Measurements from ENCODE around the gene RARB. TPM values are rescaled to one million over a fixed set of nuclear protein-coding genes. Genes with fewer than 3 reads are reported as not detected.
A peak's percentile ranks its signal among the peaks of the same experiment; 100 is the strongest.

The RARB gene
- total and polyA plus RNA-seq, 9 donors = 12.0 to 23.2 (median 16.1) TPM

GRCh38 chr3:25495304-25495703 is 67.2 kb downstream of the RARB start:
- H3K27me3 ChIP-seq (ENCODE audit: control insufficient read depth, insufficient read depth, low read length) = no peaks in the 10 kb centered on the region
- no CpG with 5 or more reads among the region's 1 CpG for WGBS (ENCODE audit: insufficient coverage)
- no peaks in the 10 kb centered on the region for H3K36me3 ChIP-seq (ENCODE audit: control insufficient read depth, insufficient read depth, low read length)
- no peak overlapping the region for H3K4me3 ChIP-seq (ENCODE audit: low read length)
- no peak overlapping the region for H3K27ac ChIP-seq (ENCODE audit: low read length)
- no peak for DNase-seq
- H3K4me1 ChIP-seq (ENCODE audit: control insufficient read depth, insufficient read depth, low read length) = no peaks in the 10 kb centered on the region
- peaks cover 7% of the 10 kb centered on the region for H3K9me3 ChIP-seq (replicated peaks; ENCODE audit: control insufficient read depth, low read depth, low read length)

- Histone ChIP-seq H3K4me1 (ENCODE audit: control insufficient read depth, insufficient read depth, low read length) (no peaks in the 10 kb centered on the region), H3K4me3 (ENCODE audit: low read length) (no peak overlapping the region), H3K36me3 (ENCODE audit: control insufficient read depth, insufficient read depth, low read length) (no peaks in the 10 kb centered on the region), H3K9me3 (replicated peaks; ENCODE audit: control insufficient read depth, low read depth, low read length) (peaks cover 7% of the 10 kb centered on the region), H3K27me3 (ENCODE audit: control insufficient read depth, insufficient read depth, low read length) (no peaks in the 10 kb centered on the region), H3K27ac (ENCODE audit: low read length) (no peak overlapping the region)
- DNase-seq = no peak
- WGBS (ENCODE audit: insufficient coverage) = 90% methylated on average over 2 of the region's 5 CpGs
These were observed 67.7 kb downstream of the RARB start for GRCh38 chr3:25495726-25496253.

- Histone ChIP-seq H3K27me3 (ENCODE audit: control insufficient read depth, insufficient read depth, low read length) (no peaks in the 10 kb centered on the region), H3K27ac (ENCODE audit: low read length) (no peak overlapping the region)
These were observed 69.0 kb downstream of the RARB start for GRCh38 chr3:25497096-25497495.

GRCh38 chr3:25500706-25501210 is 72.7 kb downstream of the RARB start:
- 70% methylated on average over 2 of the region's 5 CpGs for WGBS (ENCODE audit: insufficient coverage)

More at GRCh38 chr3:25497096-25497495, 69.0 kb downstream of the RARB start:
- no peak for DNase-seq
- H3K4me3 ChIP-seq (ENCODE audit: low read length) = no peak overlapping the region
- peaks cover 5% of the 10 kb centered on the region for H3K36me3 ChIP-seq (ENCODE audit: control insufficient read depth, insufficient read depth, low read length)
- no peaks in the 10 kb centered on the region for H3K4me1 ChIP-seq (ENCODE audit: control insufficient read depth, insufficient read depth, low read length)
- peaks cover 7% of the 10 kb centered on the region for H3K9me3 ChIP-seq (replicated peaks; ENCODE audit: control insufficient read depth, low read depth, low read length)
- WGBS (ENCODE audit: insufficient coverage) = 98% methylated on average over 6 of the region's 10 CpGs

GRCh38 chr3:25502233-25502632 is 74.2 kb downstream of the RARB start:
- 100% methylated on average over 1 of the region's 1 CpG for WGBS (ENCODE audit: insufficient coverage)
- H3K4me1 ChIP-seq (ENCODE audit: control insufficient read depth, insufficient read depth, low read length) = peaks cover 5% of the 10 kb centered on the region
- no peak for DNase-seq
- H3K9me3 ChIP-seq (replicated peaks; ENCODE audit: control insufficient read depth, low read depth, low read length) = no peaks in the 10 kb centered on the region
- H3K27me3 ChIP-seq (ENCODE audit: control insufficient read depth, insufficient read depth, low read length) = no peaks in the 10 kb centered on the region
- no peak overlapping the region for H3K27ac ChIP-seq (ENCODE audit: low read length)
- H3K36me3 ChIP-seq (ENCODE audit: control insufficient read depth, insufficient read depth, low read length) = peaks cover 11% of the 10 kb centered on the region
- H3K4me3 ChIP-seq (ENCODE audit: low read length) = no peak overlapping the region

More at GRCh38 chr3:25500706-25501210, 72.7 kb downstream of the RARB start:
- Histone ChIP-seq H3K36me3 (ENCODE audit: control insufficient read depth, insufficient read depth, low read length) (peaks cover 11% of the 10 kb centered on the region), H3K4me3 (ENCODE audit: low read length) (no peak overlapping the region), H3K27me3 (ENCODE audit: control insufficient read depth, insufficient read depth, low read length) (no peaks in the 10 kb centered on the region), H3K4me1 (ENCODE audit: control insufficient read depth, insufficient read depth, low read length) (peaks cover 5% of the 10 kb centered on the region), H3K9me3 (replicated peaks; ENCODE audit: control insufficient read depth, low read depth, low read length) (no peaks in the 10 kb centered on the region), H3K27ac (ENCODE audit: low read length) (no peak overlapping the region)
- peak; percentile 72 for DNase-seq

- DNase-seq = no peak
- Histone ChIP-seq H3K27ac (ENCODE audit: low read length) (no peak overlapping the region), H3K27me3 (ENCODE audit: control insufficient read depth, insufficient read depth, low read length) (no peaks in the 10 kb centered on the region), H3K9me3 (replicated peaks; ENCODE audit: control insufficient read depth, low read depth, low read length) (no peaks in the 10 kb centered on the region), H3K36me3 (ENCODE audit: control insufficient read depth, insufficient read depth, low read length) (peaks cover 11% of the 10 kb centered on the region), H3K4me3 (ENCODE audit: low read length) (no peak overlapping the region), H3K4me1 (ENCODE audit: control insufficient read depth, insufficient read depth, low read length) (peaks cover 12% of the 10 kb centered on the region)
- WGBS (ENCODE audit: insufficient coverage) = 100% methylated on average over 1 of the region's 4 CpGs
These were observed 75.8 kb downstream of the RARB start for GRCh38 chr3:25503898-25504301.

- H3K4me3 ChIP-seq (ENCODE audit: low read length) = no peak overlapping the region
- H3K4me1 ChIP-seq (ENCODE audit: control insufficient read depth, insufficient read depth, low read length) = peaks cover 21% of the 10 kb centered on the region
- H3K9me3 ChIP-seq (replicated peaks; ENCODE audit: control insufficient read depth, low read depth, low read length) = no peaks in the 10 kb centered on the region
- H3K27ac ChIP-seq (ENCODE audit: low read length) = no peak overlapping the region
- peaks cover 11% of the 10 kb centered on the region for H3K36me3 ChIP-seq (ENCODE audit: control insufficient read depth, insufficient read depth, low read length)
- no peaks in the 10 kb centered on the region for H3K27me3 ChIP-seq (ENCODE audit: control insufficient read depth, insufficient read depth, low read length)
- DNase-seq = no peak
- 80% methylated on average over 4 of the region's 4 CpGs for WGBS (ENCODE audit: insufficient coverage)
These were observed 77.5 kb downstream of the RARB start for GRCh38 chr3:25505581-25505980.

- Histone ChIP-seq H3K4me3 (ENCODE audit: low read length) (no peak overlapping the region), H3K27me3 (ENCODE audit: control insufficient read depth, insufficient read depth, low read length) (no peaks in the 10 kb centered on the region), H3K27ac (ENCODE audit: low read length) (no peak overlapping the region), H3K36me3 (ENCODE audit: control insufficient read depth, insufficient read depth, low read length) (peaks cover 2% of the 10 kb centered on the region), H3K4me1 (ENCODE audit: control insufficient read depth, insufficient read depth, low read length) (peaks cover 24% of the 10 kb centered on the region), H3K9me3 (replicated peaks; ENCODE audit: control insufficient read depth, low read depth, low read length) (no peaks in the 10 kb centered on the region)
- no CpG with 5 or more reads among the region's 1 CpG for WGBS (ENCODE audit: insufficient coverage)
- DNase-seq = no peak
These were observed 79.7 kb downstream of the RARB start for GRCh38 chr3:25507811-25508210.

GRCh38 chr3:25508433-25508832 is 80.4 kb downstream of the RARB start:
- peaks cover 24% of the 10 kb centered on the region for H3K4me1 ChIP-seq (ENCODE audit: control insufficient read depth, insufficient read depth, low read length)
- DNase-seq = peak; percentile 46
- no peak overlapping the region for H3K4me3 ChIP-seq (ENCODE audit: low read length)
- H3K36me3 ChIP-seq (ENCODE audit: control insufficient read depth, insufficient read depth, low read length) = peaks cover 2% of the 10 kb centered on the region
- peak overlapping the region; percentile 4 for H3K27ac ChIP-seq (ENCODE audit: low read length)
- WGBS (ENCODE audit: insufficient coverage) = 0% methylated on average over 1 of the region's 1 CpG
- no peaks in the 10 kb centered on the region for H3K27me3 ChIP-seq (ENCODE audit: control insufficient read depth, insufficient read depth, low read length)
- H3K9me3 ChIP-seq (replicated peaks; ENCODE audit: control insufficient read depth, low read depth, low read length) = no peaks in the 10 kb centered on the region

- peak overlapping the region; percentile 68 for H3K27ac ChIP-seq (ENCODE audit: low read length)
- H3K36me3 ChIP-seq (ENCODE audit: control insufficient read depth, insufficient read depth, low read length) = peaks cover 2% of the 10 kb centered on the region
- no peaks in the 10 kb centered on the region for H3K9me3 ChIP-seq (replicated peaks; ENCODE audit: control insufficient read depth, low read depth, low read length)
- peaks cover 24% of the 10 kb centered on the region for H3K4me1 ChIP-seq (ENCODE audit: control insufficient read depth, insufficient read depth, low read length)
- H3K27me3 ChIP-seq (ENCODE audit: control insufficient read depth, insufficient read depth, low read length) = no peaks in the 10 kb centered on the region
- peak; percentile 54 for DNase-seq
- WGBS (ENCODE audit: insufficient coverage) = 63% methylated on average over 1 of the region's 4 CpGs
- no peak overlapping the region for H3K4me3 ChIP-seq (ENCODE audit: low read length)
These were observed 80.8 kb downstream of the RARB start for GRCh38 chr3:25508901-25509300.

GRCh38 chr3:25510797-25511196 is 82.7 kb downstream of the RARB start:
- peaks cover 21% of the 10 kb centered on the region for H3K4me1 ChIP-seq (ENCODE audit: control insufficient read depth, insufficient read depth, low read length)
- no peaks in the 10 kb centered on the region for H3K9me3 ChIP-seq (replicated peaks; ENCODE audit: control insufficient read depth, low read depth, low read length)
- DNase-seq = peak; percentile 76
- H3K27me3 ChIP-seq (ENCODE audit: control insufficient read depth, insufficient read depth, low read length) = no peaks in the 10 kb centered on the region
- H3K36me3 ChIP-seq (ENCODE audit: control insufficient read depth, insufficient read depth, low read length) = no peaks in the 10 kb centered on the region
- no CpG with 5 or more reads among the region's 2 CpGs for WGBS (ENCODE audit: insufficient coverage)
- no peak overlapping the region for H3K4me3 ChIP-seq (ENCODE audit: low read length)
- H3K27ac ChIP-seq (ENCODE audit: low read length) = no peak overlapping the region
